ENCODE data around the gene MYOZ3. TPM values are rescaled to one million over a fixed set of nuclear protein-coding genes. Genes with fewer than 3 reads are reported as not detected.

MYOZ3 gene
- total RNA-seq, 1 experiment from 2014 or later, result 1.7 TPM

DNA sequence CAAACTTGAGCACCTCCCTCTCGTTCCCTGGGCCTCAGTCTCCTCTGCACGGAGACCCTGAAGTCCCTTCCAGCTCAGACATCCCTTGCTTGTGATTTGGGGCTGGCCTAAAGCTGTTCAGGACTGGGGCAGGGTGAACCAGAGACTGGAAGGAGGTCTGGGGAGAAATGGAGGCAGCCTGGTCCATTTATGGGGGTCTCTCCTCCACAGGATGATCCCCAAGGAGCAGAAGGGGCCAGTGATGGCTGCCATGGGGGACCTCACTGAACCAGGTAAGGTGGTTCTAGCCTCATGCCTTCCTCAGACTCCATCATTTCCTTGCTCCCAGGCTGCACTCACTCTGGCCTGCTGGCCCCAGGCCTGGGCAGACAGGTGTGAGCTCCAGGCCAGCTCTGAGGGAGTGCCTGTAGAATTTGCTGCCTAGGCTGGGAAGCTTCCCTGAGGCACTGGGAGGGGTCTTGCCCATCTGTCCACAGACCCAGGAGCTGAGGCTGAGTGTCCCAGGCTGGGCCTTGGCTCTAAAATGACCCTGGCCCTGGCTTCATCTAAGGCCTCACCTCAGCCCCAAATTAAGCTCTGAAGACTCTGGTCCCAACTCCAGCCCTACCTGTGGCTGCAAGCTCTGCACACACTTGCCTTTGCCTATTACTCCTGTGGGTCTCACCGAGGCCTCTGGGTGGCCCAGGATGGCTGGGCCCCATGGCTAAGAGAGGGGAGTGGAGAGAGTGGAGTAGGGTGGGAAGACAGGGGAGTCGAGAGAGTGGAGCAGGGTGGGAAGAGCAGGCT, 1.9 kb downstream of the MYOZ3 start:
- Histone ChIP-seq H3K27ac (ENCODE audit: low read length) (no peak overlapping the region), H3K4me3 (ENCODE audit: low read depth in 2 of 2, low read length in 2 of 2) (no peak overlapping the region), H3K27me3 (ENCODE audit: control insufficient read depth, insufficient read depth, low read length) (no peaks in the 10 kb centered on the region), H3K4me1 (ENCODE audit: control insufficient read depth, insufficient read depth, low read length) (peaks cover 9% of the 10 kb centered on the region; the same call in 1 of the 2 replicates), H3K36me3 (ENCODE audit: control insufficient read depth, insufficient read depth, low read length) (no peaks in the 10 kb centered on the region), H3K9me3 (ENCODE audit: control insufficient read depth, insufficient read depth, low read depth, low read length) (no peaks in the 10 kb centered on the region)
- in situ Hi-C loops (cut with HindIII; ENCODE audit: low pct_unique_long_range_greater_than_20kb, low sequenced_read_pairs), result no loop called here
- ATAC-seq (no peak), DNase-seq (ENCODE audit: low read depth, low spot score) (no peak)
- POLR2A ChIA-PET, result no interaction called here
- no peak for TF ChIP-seq SIN3A (IDR thresholded peaks at IDR 0.05; ENCODE audit: borderline replicate concordance, insufficient read depth, low read depth, low read length)
- TF ChIP-seq, protein P1, sequence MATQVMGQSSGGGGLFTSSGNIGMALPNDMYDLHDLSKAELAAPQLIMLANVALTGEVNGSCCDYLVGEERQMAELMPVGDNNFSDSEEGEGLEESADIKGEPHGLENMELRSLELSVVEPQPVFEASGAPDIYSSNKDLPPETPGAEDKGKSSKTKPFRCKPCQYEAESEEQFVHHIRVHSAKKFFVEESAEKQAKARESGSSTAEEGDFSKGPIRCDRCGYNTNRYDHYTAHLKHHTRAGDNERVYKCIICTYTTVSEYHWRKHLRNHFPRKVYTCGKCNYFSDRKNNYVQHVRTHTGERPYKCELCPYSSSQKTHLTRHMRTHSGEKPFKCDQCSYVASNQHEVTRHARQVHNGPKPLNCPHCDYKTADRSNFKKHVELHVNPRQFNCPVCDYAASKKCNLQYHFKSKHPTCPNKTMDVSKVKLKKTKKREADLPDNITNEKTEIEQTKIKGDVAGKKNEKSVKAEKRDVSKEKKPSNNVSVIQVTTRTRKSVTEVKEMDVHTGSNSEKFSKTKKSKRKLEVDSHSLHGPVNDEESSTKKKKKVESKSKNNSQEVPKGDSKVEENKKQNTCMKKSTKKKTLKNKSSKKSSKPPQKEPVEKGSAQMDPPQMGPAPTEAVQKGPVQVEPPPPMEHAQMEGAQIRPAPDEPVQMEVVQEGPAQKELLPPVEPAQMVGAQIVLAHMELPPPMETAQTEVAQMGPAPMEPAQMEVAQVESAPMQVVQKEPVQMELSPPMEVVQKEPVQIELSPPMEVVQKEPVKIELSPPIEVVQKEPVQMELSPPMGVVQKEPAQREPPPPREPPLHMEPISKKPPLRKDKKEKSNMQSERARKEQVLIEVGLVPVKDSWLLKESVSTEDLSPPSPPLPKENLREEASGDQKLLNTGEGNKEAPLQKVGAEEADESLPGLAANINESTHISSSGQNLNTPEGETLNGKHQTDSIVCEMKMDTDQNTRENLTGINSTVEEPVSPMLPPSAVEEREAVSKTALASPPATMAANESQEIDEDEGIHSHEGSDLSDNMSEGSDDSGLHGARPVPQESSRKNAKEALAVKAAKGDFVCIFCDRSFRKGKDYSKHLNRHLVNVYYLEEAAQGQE (IDR thresholded peaks at IDR 0.05; ENCODE audit: insufficient read depth in 1 of 2, low read depth in 2 of 2, low read length in 1 of 2), result no peak
- TF ChIP-seq, protein P2, sequence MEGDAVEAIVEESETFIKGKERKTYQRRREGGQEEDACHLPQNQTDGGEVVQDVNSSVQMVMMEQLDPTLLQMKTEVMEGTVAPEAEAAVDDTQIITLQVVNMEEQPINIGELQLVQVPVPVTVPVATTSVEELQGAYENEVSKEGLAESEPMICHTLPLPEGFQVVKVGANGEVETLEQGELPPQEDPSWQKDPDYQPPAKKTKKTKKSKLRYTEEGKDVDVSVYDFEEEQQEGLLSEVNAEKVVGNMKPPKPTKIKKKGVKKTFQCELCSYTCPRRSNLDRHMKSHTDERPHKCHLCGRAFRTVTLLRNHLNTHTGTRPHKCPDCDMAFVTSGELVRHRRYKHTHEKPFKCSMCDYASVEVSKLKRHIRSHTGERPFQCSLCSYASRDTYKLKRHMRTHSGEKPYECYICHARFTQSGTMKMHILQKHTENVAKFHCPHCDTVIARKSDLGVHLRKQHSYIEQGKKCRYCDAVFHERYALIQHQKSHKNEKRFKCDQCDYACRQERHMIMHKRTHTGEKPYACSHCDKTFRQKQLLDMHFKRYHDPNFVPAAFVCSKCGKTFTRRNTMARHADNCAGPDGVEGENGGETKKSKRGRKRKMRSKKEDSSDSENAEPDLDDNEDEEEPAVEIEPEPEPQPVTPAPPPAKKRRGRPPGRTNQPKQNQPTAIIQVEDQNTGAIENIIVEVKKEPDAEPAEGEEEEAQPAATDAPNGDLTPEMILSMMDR (IDR thresholded peaks at IDR 0.05), result no peak
- TF ChIP-seq TCF7L2 (IDR thresholded peaks at IDR 0.05; ENCODE audit: low read depth, low read length), result no peak
- TF ChIP-seq POLR2AphosphoS5 (IDR thresholded peaks at IDR 0.05; ENCODE audit: low read depth, low read length), result no peak
- CTCF ChIA-PET, result interaction anchor here (0.8 kb wide), 1 partner anchor 426 kb away, joined by 3 read pairs; no protein-coding TSS in a partner anchor
- intact Hi-C loops (cut with micrococcal nuclease; ENCODE audit: unreplicated experiment), result no loop called here
- no TSS peak for BruUV-seq (replicated peaks)

DNA sequence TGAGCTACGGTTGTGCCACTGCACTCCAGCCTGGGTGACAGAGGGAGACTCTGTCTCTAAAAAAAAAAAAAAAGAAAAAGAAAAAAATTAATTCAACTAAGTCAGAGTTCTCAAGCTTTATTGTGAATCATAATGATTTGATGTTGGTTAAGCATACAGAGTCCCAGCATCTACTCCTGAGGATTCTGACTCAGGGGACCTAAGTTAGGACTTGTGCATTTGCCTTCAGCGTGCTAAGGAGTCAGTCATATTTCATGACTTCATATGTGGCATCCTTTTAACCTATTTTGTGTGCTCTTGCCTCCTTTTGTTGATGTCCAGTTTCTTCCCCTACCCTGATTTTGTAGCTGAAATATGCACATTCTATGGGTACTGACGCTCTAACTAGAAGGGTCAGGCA, 2.9 kb downstream of the MYOZ3 start:
- TF ChIP-seq TCF7L2 (IDR thresholded peaks at IDR 0.05; ENCODE audit: low read depth, low read length), result no peak
- no peak for TF ChIP-seq SIN3A (IDR thresholded peaks at IDR 0.05; ENCODE audit: borderline replicate concordance, insufficient read depth, low read depth, low read length)
- intact Hi-C loops (cut with micrococcal nuclease; ENCODE audit: unreplicated experiment), result no loop called here
- Histone ChIP-seq H3K36me3 (ENCODE audit: control insufficient read depth, insufficient read depth, low read length) (no peaks in the 10 kb centered on the region), H3K4me3 (ENCODE audit: low read depth in 2 of 2, low read length in 2 of 2) (no peak overlapping the region), H3K4me1 (ENCODE audit: control insufficient read depth, insufficient read depth, low read length) (peaks cover 2% of the 10 kb centered on the region; the same call in 1 of the 2 replicates), H3K9me3 (ENCODE audit: control insufficient read depth, insufficient read depth, low read depth, low read length) (no peaks in the 10 kb centered on the region), H3K27me3 (ENCODE audit: control insufficient read depth, insufficient read depth, low read length) (no peaks in the 10 kb centered on the region), H3K27ac (ENCODE audit: low read length) (no peak overlapping the region)
- DNase-seq (ENCODE audit: low read depth, low spot score) (no peak), ATAC-seq (no peak)
- POLR2A ChIA-PET, result no interaction called here
- no TSS peak for BruUV-seq (replicated peaks)
- CTCF ChIA-PET, result interaction anchor here (0.7 kb wide), 1 partner anchor 104 kb away, joined by 3 read pairs; no protein-coding TSS in a partner anchor
- in situ Hi-C loops (cut with HindIII; ENCODE audit: low pct_unique_long_range_greater_than_20kb, low sequenced_read_pairs), result no loop called here

DNA sequence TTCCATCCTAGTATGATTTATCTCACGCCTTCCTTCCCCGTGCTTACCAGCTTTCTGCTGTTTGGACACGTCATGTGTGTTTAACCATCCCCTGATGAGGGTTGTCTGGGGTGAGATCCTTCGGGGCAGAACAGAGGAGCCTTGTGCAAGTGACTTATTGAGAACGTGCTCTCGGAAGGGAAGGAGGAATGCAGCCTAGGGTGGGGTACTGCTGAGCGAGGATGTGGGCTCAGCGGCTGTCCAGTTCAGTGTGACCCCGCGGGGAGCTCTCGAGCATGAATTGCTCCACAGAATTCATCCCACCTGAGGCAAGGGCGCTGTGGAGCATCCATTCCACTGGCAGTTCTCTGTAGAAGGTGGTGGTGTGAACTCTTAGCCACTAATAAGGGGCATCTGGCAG, 4.0 kb downstream of the MYOZ3 start:
- ATAC-seq (no peak), DNase-seq (ENCODE audit: low read depth, low spot score) (no peak)
- Histone ChIP-seq H3K27me3 (ENCODE audit: control insufficient read depth, insufficient read depth, low read length) (no peaks in the 10 kb centered on the region), H3K27ac (ENCODE audit: low read length) (no peak overlapping the region), H3K36me3 (ENCODE audit: control insufficient read depth, insufficient read depth, low read length) (no peaks in the 10 kb centered on the region), H3K4me3 (ENCODE audit: low read depth in 2 of 2, low read length in 2 of 2) (no peak overlapping the region), H3K9me3 (ENCODE audit: control insufficient read depth, insufficient read depth, low read depth, low read length) (no peaks in the 10 kb centered on the region), H3K4me1 (ENCODE audit: control insufficient read depth, insufficient read depth, low read length) (no peaks in the 10 kb centered on the region)
- POLR2A ChIA-PET, result no interaction called here
- in situ Hi-C loops (cut with HindIII; ENCODE audit: low pct_unique_long_range_greater_than_20kb, low sequenced_read_pairs) (no loop called here), intact Hi-C loops (cut with micrococcal nuclease; ENCODE audit: unreplicated experiment) (no loop called here)
- no TSS peak for BruUV-seq (replicated peaks)
- TF ChIP-seq, protein P2 (IDR thresholded peaks at IDR 0.05), result no peak
- no peak for TF ChIP-seq POLR2AphosphoS5 (IDR thresholded peaks at IDR 0.05; ENCODE audit: low read depth, low read length)
- no peak for TF ChIP-seq SIN3A (IDR thresholded peaks at IDR 0.05; ENCODE audit: borderline replicate concordance, insufficient read depth, low read depth, low read length)
- no peak for TF ChIP-seq TCF7L2 (IDR thresholded peaks at IDR 0.05; ENCODE audit: low read depth, low read length)
- TF ChIP-seq, protein P1 (IDR thresholded peaks at IDR 0.05; ENCODE audit: insufficient read depth in 1 of 2, low read depth in 2 of 2, low read length in 1 of 2), result no peak
- CTCF ChIA-PET, result no interaction called here
